Uterus (tissue), 2 donors: ENCODE results near the gene ADRA2C.

ENCODE experiments used
- CTCF ChIP-seq, 4 experiments: fragments of 200-600 bp in 2 of 4; fragments of 450-650 bp in 2 of 4; sonication (generic) in 2 of 4; IDR thresholded peaks; one replicate each; pipeline ENCODE4 v1.5.1; 2016 to 2019; ENCODE audit warnings: antibody characterized with exemption in 4 of 4, mild to moderate bottlenecking in 2 of 4, moderate library complexity in 1 of 4
- POLR2A ChIP-seq, 2 donors: fragments of 450-650 bp; IDR thresholded peaks; one replicate each; pipeline ENCODE4 v1.6.1; 2016; ENCODE audit warnings: antibody characterized with exemption in 2 of 2, mild to moderate bottlenecking in 1 of 2, moderate library complexity in 1 of 2

- no peak for TF ChIP-seq CTCF (IDR thresholded peaks at IDR 0.05)
- no peak for TF ChIP-seq POLR2A (IDR thresholded peaks at IDR 0.05)
Observed at GRCh38 chr4:3775576-3775975, 9.4 kb downstream of the ADRA2C start.
